GM13976 (cell line): ENCODE results near the gene SLC6A5.

Source experiments
- DNase-seq: peaks from one replicate; pipeline ENCODE4 v3.0.0; 2012; ENCODE audit warnings: low spot score
- CTCF ChIP-seq: IDR thresholded peaks from 2 replicates; pipeline ENCODE4 v1.5.1; 2012; ENCODE audit warnings: borderline replicate concordance, mild to moderate bottlenecking; ENCODE audit not compliant: insufficient read depth; ENCODE audit errors: extremely low read depth, missing control alignments, control extremely low read depth
- in situ Hi-C: fragments of 300-500 bp; cut with MboI; formaldehyde crosslinking; loops from one replicate; pipeline ENCODE4 v1.12.0; 2022; ENCODE audit warnings: low sequenced_read_pairs, mixed read lengths, inconsistent platforms; ENCODE audit not compliant: unreplicated experiment

Gene SLC6A5

GRCh38 chr11:20631519-20632168 lies 32.2 kb downstream of the SLC6A5 start:
- TF ChIP-seq CTCF: no peak
- no peak for DNase-seq
- in situ Hi-C loops: loop anchor here (25.0 kb wide), 1 partner anchor 881 kb away; no protein-coding TSS in a partner anchor

- no peak for DNase-seq
- TF ChIP-seq CTCF: no peak
- in situ Hi-C loops: loop anchor here (25.0 kb wide), 1 partner anchor 880 kb away; no protein-coding TSS in a partner anchor
These were observed 32.7 kb downstream of the SLC6A5 start for GRCh38 chr11:20632169-20632532.

GRCh38 chr11:20634044-20634443 lies 34.6 kb downstream of the SLC6A5 start:
- no peak for TF ChIP-seq CTCF
- in situ Hi-C loops: loop anchor here (25.0 kb wide), 1 partner anchor 878 kb away; no protein-coding TSS in a partner anchor
- no peak for DNase-seq

- no peak for TF ChIP-seq CTCF
- no peak for DNase-seq
- in situ Hi-C loops: loop anchor here (25.0 kb wide), 1 partner anchor 878 kb away; no protein-coding TSS in a partner anchor
These were observed 35.4 kb downstream of the SLC6A5 start for GRCh38 chr11:20634781-20635180.

GRCh38 chr11:20638074-20638473 lies 38.7 kb downstream of the SLC6A5 start:
- no peak for DNase-seq
- in situ Hi-C loops: loop anchor here (25.0 kb wide), 1 partner anchor 874 kb away; no protein-coding TSS in a partner anchor
- no peak for TF ChIP-seq CTCF

GRCh38 chr11:20639688-20640087 lies 40.3 kb downstream of the SLC6A5 start:
- DNase-seq: no peak
- no peak for TF ChIP-seq CTCF
- in situ Hi-C loops: loop anchor here (25.0 kb wide), 1 partner anchor 873 kb away; no protein-coding TSS in a partner anchor
